GOT3 (cell line): Measurements from ENCODE around the gene POLR1E.

Experiments used
- DNase-seq: peaks from one replicate; lab custom pipeline; 2025; ENCODE audit warnings: mixed read lengths; lab: John Stamatoyannopoulos, UW

POLR1E gene

GRCh38 chr9:37534901-37535300 is 49.2 kb downstream of the POLR1E start:
- DNase-seq, result no peak

GRCh38 chr9:37538099-37538498 is 52.4 kb downstream of the POLR1E start:
- DNase-seq, result no peak

DNA sequence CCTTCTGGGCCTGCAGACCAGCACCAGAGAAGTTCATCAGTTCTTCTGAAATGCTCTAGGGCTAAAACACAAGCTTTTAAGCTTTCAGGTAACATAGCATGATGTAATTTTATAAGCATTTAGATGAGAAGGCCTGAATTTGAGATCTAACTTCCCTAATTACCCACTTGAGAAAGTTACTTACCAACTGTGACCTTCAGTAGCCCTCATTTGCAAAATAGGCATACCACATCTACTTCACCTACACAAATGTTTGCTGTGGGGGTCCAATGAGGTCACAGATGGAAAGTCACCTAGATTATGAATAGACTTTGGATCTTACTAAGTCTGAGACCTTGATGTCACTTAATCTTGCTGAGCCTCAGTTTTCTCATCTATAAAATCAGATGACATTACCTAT is 53.9 kb downstream of the POLR1E start:
- DNase-seq, result no peak

DNA sequence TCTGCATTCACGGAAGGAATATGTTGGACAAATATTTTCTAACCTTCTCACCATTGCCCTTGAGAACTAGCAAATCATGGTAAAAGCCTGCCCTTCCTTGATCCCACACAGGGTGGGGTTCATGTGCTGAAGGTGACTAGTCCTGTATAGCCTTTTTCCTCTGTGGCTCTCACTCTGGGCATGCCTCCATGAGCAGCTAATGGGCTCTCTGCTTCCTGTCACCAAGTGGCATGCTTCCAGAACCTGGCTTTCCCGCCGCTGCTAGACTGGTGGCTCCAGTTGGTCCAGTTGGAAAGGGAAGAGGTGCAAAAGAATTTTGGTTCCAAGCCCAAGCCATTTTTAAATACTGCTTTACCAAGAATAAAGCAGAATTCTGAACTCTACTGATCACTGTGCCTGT is 54.9 kb downstream of the POLR1E start:
- DNase-seq, result no peak

DNA sequence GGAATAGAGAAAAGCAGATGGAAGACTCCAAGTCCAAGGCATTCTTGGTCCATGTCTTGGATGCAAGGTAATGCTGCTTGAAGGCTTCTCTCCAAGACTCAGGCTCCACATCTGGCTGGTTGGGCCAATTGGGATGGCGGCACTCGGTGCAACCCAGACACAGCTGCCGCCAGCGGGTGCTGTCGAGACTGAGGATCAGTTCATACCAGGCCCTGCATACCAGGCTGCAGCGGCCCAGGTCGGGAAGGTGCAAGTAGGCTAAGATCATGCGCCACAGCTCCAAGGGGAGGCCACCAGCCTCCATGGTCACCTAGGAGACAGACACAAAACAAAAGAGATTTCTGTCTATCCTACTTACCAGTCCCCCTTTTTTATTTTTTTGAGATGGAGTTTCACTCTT is 55.7 kb downstream of the POLR1E start:
- no peak for DNase-seq

- DNase-seq, result no peak
Observed at GRCh38 chr9:37542488-37542887, 56.7 kb downstream of the POLR1E start.

GRCh38 chr9:37542895-37543294 is 57.1 kb downstream of the POLR1E start:
- DNase-seq, result no peak

- DNase-seq, result no peak
Observed at GRCh38 chr9:37543468-37543867, 57.7 kb downstream of the POLR1E start.

DNA sequence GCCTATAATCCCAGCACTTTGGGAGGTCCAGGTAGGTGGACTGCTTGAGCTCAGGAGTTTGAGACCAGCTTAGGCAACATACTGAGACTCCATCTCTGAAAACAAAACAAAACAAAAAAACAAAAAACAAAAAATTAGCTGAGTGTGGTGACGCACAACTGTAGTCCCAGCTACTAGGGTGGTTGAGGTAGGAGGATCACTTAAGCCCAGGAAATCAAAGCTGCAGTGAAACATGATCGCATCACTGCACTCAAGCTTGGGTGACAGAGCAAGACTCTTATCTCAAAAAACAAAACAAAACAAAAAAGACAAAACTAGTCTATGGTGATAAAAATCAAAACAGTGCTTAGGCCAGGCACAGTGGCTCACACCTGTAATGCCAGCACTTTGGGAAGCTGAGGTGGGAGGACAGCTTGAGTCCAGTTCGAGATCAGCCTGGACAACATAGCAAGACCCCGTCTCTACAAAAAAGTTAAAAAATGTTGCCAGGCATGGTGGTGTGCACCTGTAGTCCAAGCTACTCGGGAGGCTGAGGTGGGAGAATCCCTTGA is 61.7 kb downstream of the POLR1E start:
- no peak for DNase-seq

GRCh38 chr9:37549527-37549926 is 63.8 kb downstream of the POLR1E start:
- no peak for DNase-seq

GRCh38 chr9:37550781-37551180 is 65.0 kb downstream of the POLR1E start:
- no peak for DNase-seq

GRCh38 chr9:37551468-37551867 is 65.7 kb downstream of the POLR1E start:
- no peak for DNase-seq

DNA sequence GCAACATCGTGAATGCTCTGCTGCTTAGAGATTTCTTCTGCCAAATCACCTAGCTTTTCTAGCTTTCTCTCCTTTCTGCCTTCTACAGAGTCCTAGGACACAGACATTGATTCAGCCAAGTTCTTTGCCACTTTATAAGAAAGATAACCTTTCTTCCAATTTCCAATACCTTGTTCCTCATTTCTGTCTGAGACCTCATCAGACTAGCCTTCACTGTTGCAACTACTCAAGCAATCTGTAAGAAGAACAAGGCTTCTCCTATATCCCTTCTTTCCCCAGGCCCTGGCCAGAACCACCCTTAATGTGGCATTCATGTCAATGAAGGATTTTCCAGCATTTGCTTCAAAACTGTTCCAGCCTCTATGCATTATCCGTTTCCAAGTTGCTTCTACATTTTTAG is 66.1 kb downstream of the POLR1E start:
- no peak for DNase-seq
